GM18499 (cell line): Measurements from ENCODE around the gene RUBCNL.

Experiments
- ATAC-seq: cut with Tn5 transposase; IDR thresholded peaks from one replicate; pipeline ENCODE4 v1.9.1; 2021; ENCODE audit warnings: moderate number of reproducible peaks; ENCODE audit not compliant: insufficient read depth, unreplicated experiment

The RUBCNL gene

GRCh38 chr13:46313432-46314257, 73.4 kb downstream of the RUBCNL start:
- no peak for ATAC-seq

- no peak for ATAC-seq
Observed at GRCh38 chr13:46313024-46313423, 74.0 kb downstream of the RUBCNL start.

- no peak for ATAC-seq
Observed at GRCh38 chr13:46311217-46311616, 75.8 kb downstream of the RUBCNL start.

- no peak for ATAC-seq
Observed at GRCh38 chr13:46310066-46310465, 77.0 kb downstream of the RUBCNL start.

GRCh38 chr13:46307554-46307953, 79.5 kb downstream of the RUBCNL start:
- ATAC-seq, result no peak

GRCh38 chr13:46304546-46304945, 82.5 kb downstream of the RUBCNL start:
- ATAC-seq, result no peak

- no peak for ATAC-seq
Observed at GRCh38 chr13:46303742-46304385, 83.2 kb downstream of the RUBCNL start.

GRCh38 chr13:46297361-46297811, 89.7 kb downstream of the RUBCNL start:
- no peak for ATAC-seq

GRCh38 chr13:46296921-46297320, 90.1 kb downstream of the RUBCNL start:
- ATAC-seq, result no peak

GRCh38 chr13:46296115-46296822, 90.8 kb downstream of the RUBCNL start:
- peak; percentile 49 for ATAC-seq

- ATAC-seq, result peak; percentile 21
Observed at GRCh38 chr13:46295491-46296114, 91.4 kb downstream of the RUBCNL start.

- ATAC-seq, result no peak
Observed at GRCh38 chr13:46293436-46293835, 93.6 kb downstream of the RUBCNL start.
